GM12874 (cell line): ENCODE results near the gene ANGPT4.

Experiments
- CTCF ChIP-seq: IDR thresholded peaks from 2 replicates; pipeline ENCODE4 v1.5.1; 2011; ENCODE audit warnings: low read depth, mild to moderate bottlenecking, control low read depth, low read length, moderate library complexity; ENCODE audit not compliant: insufficient read depth

The ANGPT4 gene

GRCh38 chr20:916125-916799 lies at the start of gene ANGPT4:
ANGPT4 (minus strand) TSS chr20:916334; CDS start chr20:916214, 120 bp downstream.
- no peak for TF ChIP-seq CTCF

- TF ChIP-seq CTCF, result no peak
These were observed 47.7 kb upstream of the ANGPT4 start for GRCh38 chr20:963795-964194.

- no peak for TF ChIP-seq CTCF
These were observed 46.5 kb upstream of the ANGPT4 start for GRCh38 chr20:962683-963082.

GRCh38 chr20:962223-962622 lies 46.1 kb upstream of the ANGPT4 start:
- no peak for TF ChIP-seq CTCF

- no peak for TF ChIP-seq CTCF
These were observed 45.6 kb upstream of the ANGPT4 start for GRCh38 chr20:961768-962167.

- no peak for TF ChIP-seq CTCF
These were observed 44.0 kb upstream of the ANGPT4 start for GRCh38 chr20:959996-960615.

- TF ChIP-seq CTCF, result no peak
These were observed 43.0 kb upstream of the ANGPT4 start for GRCh38 chr20:958936-959815.
